IPS-NIHi11 (cell line): ENCODE measurements around the gene FPGT.
"Not testable (repeated sequence)": the region's sequence is repeated elsewhere in the genome, so short reads cannot be mapped to it uniquely, and the experiment has no call there.

Experiments used
- DNase-seq: peaks from one replicate; pipeline ENCODE4 v3.0.0; 2012; ENCODE audit warnings: mixed read lengths, low spot score

Gene FPGT

DNA sequence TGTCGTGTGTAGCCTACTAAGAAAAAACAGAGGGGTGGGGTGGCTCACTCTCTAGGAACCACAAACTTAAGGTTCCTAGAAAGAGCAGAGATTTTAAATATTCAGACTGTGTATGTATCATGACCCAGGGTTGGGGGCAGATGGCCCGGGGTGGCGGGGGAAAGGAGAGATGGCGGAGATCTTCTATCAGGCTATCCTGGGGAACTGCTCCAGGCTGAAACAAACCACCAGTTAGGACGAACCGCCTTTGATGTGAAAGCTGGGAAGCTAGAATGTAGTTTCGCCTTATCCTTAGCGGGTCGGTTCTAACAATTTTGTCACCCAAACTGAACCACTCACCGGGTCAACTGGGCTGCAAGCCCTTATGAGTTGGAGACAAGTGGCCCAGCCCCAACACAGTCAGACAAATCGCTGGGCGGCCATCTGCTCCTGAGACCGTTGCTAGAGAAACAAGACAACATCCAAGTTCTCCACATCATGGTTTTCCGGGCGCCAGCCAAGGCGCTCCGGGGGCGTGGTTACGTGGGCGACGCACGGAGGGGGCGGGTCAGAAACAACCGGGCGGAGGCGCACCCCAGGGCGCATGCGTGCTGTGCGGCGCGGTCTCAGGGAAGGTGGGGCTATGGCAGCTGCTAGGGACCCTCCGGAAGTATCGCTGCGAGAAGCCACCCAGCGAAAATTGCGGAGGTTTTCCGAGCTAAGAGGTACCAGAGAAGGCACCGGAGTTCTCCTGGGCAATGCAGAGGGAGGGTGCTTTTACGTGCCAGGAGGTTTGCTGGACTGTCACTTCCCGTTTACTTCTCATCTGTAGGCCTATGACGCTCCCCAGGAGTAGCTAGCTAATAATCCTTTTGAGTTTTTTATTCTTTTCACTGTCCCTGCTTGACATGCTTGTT is at the start of gene FPGT, which contains the start of gene LRRIQ3:
FPGT (plus strand) TSS at position 586 of the 896 bp plus-strand sequence; CDS start at position 623, 37 bp downstream.
LRRIQ3 (minus strand) TSS at position 520 of the 896 bp plus-strand sequence. CDS start 14,492 bp downstream, outside the sequence.
- peak; percentile 96 for DNase-seq

DNA sequence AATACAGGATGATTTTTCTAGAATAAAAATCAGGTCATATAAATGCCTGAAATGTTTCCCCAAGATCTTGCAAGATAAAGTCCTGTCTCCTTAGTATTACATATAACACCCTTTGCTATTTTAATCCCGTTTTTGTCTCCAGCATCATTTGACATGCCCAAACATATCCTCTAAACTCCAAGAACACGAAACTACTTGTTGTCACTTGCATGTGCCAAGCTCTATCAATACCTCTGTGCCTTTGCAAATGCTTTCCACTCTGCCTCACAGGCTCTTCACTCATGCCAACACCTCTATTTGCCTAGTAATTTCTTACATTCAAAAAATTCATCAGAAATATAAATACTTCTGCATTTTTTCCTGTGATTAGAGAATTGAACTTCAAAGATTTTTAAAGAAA is 38.0 kb upstream of the FPGT start:
- no peak for DNase-seq

DNA sequence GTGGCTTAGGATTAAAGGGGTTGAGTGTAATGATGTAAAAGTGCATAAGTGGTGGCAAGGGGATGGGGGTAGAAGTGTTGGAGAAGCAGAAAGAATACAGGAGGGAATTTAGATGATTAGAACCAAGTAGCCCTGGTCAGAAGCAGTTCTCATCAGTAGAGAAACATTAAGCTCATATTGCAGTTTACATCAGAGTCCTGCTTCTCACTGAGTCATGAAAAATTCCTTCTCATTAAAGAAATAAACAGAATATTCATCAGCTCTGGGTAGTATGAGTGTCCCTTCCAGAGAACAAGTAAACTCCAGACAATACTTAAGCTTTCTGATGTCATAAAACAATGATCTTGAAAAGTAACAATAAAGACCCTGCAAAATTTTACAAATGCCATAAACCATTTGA is 36.5 kb upstream of the FPGT start:
- no peak for DNase-seq

- no peak for DNase-seq
Observed at GRCh38 chr1:74162333-74162732, 35.7 kb upstream of the FPGT start.

DNA sequence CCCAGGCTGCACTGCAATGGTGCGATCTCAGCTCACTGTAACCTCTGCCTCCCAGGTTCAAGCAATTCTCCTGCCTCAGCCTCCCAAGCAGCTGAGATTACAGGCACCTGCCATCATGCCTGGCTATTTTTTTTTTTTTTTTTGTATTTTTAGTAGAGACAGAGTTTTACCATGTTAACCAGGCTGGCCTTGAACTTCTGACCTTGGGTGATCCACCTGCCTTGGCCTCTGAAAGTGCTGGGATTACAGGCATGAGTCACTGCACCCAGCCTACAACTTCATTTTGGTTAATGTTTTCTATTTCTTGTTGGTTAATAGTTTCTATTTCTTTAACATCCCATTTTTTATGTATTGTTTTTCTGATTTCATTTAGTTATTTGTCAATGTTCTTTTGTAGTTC is 23.6 kb upstream of the FPGT start:
- not testable (repeated sequence) for DNase-seq

DNA sequence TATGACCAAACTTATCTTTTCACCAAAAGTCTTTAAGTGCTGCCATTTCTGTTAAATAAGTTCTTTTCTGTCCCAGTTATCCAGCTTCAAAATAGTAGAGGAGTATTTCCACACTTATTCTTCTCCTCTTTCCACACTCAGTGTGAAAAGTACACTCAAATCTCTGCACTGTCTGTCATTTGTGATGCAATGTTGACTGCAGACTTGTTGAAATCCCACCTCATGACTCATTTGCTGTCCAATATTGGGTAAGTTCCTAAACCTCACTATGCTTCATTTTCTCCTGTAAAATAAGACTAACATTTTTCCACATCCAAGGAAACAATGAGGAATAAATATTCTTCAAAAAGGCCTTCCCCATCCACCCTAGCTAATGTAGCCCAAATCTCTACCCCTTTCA is 17.6 kb upstream of the FPGT start:
- DNase-seq, result no peak

DNA sequence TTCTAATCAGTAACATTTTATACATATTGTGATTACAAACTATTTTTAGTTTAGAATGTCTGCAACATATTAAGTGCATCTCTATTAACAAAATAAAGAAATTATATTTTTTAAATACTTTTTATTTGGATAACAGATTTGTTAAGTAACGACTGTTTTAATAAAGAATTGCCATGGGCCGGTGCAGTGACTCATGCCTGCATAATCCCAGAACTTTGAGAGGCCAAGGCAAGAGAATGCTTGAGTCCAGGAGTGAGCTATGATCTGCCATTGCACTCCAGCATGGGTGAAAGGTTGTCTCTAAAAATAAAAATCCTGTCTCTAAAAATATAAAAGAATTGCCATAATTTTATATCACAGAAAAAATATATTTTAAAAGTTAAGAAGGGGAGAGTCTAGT is 4.1 kb upstream of the FPGT start:
- no peak for DNase-seq

GRCh38 chr1:74195339-74195738 is 2.7 kb upstream of the FPGT start:
- DNase-seq, result no peak

DNA sequence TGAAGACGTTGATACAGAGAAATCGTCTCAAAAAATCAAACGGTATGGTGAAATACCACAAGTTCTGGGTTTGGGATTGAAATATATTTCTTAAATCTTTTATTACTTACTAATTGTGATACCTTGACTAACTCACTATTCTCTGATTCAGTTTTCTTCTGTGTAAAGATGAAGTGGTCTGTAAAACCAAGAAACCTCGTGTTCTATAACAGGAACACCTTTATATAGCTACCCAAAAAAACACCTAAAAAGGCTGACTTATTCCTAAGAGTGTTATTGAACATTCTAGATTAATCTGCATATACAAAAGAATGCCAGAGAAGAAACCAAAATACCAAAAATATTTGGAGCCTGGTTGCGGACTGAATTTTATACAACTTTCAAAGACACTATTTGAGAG is 787 bp upstream of the FPGT start:
- DNase-seq, result no peak

- no peak for DNase-seq
Observed at GRCh38 chr1:74199504-74199903, 1.5 kb downstream of the FPGT start.

GRCh38 chr1:74205266-74205665 is 7.2 kb downstream of the FPGT start:
- DNase-seq, result no peak

DNA sequence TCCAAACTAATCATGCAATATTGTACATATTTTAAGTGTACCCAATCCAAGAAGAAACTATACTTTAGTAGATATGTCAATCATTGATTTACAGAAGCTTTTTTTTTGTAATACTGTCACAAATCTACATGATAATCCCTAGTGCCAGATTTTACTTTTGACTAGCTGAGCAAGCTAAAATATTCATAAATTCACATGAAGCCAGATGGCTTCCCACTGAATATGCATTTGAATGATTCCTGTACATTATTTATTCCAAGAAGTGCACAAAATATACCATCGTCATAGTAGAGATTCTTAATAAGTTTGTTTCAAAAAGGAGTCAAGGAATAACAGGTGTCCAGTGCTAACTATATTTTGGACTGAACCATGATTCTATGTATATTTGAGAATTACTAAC is 17.2 kb downstream of the FPGT start:
- no peak for DNase-seq

DNA sequence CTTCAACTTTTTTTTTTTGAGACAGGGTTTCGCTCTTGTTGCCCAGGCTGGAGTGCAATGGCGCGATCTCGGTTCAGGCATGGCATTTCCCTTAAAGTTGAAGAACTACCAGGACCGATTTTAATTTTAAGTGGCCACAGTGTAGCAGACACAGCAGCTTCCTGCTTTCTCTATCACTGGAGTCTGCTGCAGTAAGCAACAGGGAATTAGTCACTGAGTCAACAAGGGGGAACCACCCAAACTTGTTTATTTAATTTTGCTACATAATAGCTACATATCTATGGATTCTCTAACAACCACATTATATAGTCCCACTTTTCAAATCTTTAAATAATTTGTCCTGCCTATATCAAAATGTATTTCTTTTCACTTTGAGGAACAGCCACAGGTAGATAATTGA is 24.7 kb downstream of the FPGT start:
- DNase-seq, result no peak

DNA sequence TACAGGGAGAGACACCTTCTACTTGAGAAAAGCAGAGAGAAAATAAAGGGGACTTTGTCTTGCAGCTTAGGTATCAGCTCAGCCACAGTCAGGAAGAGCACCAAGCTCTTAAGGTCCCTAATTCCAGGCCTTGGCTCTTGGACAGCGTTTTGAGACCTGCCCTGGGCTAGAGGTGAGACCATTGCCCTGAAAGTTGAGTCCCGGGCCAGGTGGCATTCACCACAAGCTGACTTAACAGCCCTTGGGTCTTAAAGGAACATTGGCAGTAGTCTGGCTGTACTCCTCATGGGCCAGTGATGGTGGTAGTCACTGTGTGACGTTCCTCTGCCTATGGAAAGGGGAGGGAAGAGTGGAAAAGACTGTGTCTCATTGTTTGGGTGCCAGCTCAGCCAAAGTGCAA is 25.4 kb downstream of the FPGT start:
- DNase-seq, result no peak

GRCh38 chr1:74235153-74235552 is 37.1 kb downstream of the FPGT start, which contains the start of gene TNNI3K:
TNNI3K (plus strand) TSS chr1:74235387; CDS start chr1:74235452, 65 bp downstream.
- DNase-seq, result no peak

- no peak for DNase-seq
Observed at GRCh38 chr1:74236440-74236839, 38.4 kb downstream of the FPGT start.

DNA sequence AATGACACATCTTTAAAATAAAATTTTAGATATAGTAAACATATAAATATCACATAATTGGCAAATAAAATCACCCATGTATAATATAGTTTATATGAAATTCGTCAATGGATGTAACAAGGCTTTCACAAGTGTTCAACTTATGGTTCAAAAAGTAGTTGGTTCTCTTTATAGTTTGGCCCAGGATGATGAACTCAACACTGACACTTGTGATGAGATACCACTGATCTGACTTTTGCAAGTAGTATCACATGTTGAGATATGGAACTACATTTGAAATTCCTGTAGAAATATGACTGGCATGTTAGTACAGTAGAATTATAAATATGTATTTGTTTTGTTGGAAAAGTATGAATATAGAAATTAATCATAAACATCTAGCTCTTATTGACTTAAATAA is 39.0 kb downstream of the FPGT start:
- DNase-seq, result no peak

DNA sequence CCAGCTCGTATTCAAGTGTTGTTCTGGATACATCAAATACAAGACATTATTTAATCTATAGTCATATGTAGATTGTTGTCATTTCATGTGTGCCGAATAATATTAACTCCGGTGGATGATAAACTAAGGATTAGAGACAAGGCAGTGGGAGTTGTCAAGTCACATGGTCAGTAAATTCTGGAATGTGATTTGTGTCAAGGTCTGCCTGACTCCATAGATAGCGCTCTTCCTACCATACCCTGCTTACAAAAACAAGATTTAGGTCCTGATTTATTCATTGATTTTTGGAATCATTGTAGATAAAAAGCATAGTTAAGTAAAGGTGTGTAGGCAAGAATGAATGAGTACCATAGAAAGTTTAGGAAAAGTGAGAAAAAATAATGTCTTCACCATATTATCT is 39.7 kb downstream of the FPGT start:
- no peak for DNase-seq

- peak; percentile 58 for DNase-seq
Observed at GRCh38 chr1:74245168-74245772, 47.2 kb downstream of the FPGT start.

DNA sequence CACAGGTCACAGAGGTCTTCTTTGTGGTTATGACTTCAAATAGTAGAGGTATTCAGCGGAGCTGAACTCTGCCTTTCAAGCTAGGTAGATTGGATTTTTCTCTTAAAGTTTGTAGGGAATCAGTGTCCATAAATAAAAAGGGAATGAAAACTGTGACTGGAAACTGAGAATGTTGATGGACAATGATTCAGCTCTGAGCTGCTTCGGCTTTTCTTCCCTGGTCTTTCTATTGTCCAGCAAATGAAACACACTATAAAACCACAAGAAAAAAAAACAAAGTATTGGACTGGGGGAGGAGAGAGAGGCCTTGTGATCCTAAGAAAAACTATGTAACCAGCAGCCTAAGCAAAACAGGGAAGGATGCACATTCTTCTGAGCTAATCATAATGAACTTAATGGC is 48.3 kb downstream of the FPGT start:
- DNase-seq, result no peak

- DNase-seq, result no peak
Observed at GRCh38 chr1:74247881-74248528, 50.0 kb downstream of the FPGT start.

- not testable (repeated sequence) for DNase-seq
Observed at GRCh38 chr1:74253243-74253824, 55.3 kb downstream of the FPGT start.
